HEK293 (cell line): ENCODE measurements around the gene ADAM19.

Experiments
- CTCF ChIA-PET: fragments of 350-600 bp; formaldehyde crosslinking; extraction: SDS; loops from one replicate; lab custom pipeline; 2021; ENCODE audit warnings: antibody characterized with exemption; lab: Yijun Ruan, JAX
- POLR2A ChIA-PET: fragments of 300-600 bp; formaldehyde crosslinking; extraction: SDS; loops from one replicate; lab custom pipeline; 2020; ENCODE audit warnings: antibody characterized with exemption, inconsistent platforms; lab: Yijun Ruan, JAX
- H3K27ac ChIP-seq: fragments of 200-500 bp; sonication (Bioruptor generic); 2 replicates; pipeline ENCODE4 v1.5.1; 2014; ENCODE audit warnings: low read depth, low read length, control low read depth, inconsistent platforms; ENCODE audit errors: extremely low read depth
- H3K36me3 ChIP-seq, 2 experiments: fragments of 200-500 bp in 1 of 2; sonication (Bioruptor generic) in 1 of 2; 1 replicate in 1 of 2; 2 replicates in 1 of 2; pipeline ENCODE4 v1.5.1; 2014 to 2017; ENCODE audit warnings: inconsistent platforms in 2 of 2, low read length in 2 of 2; ENCODE audit not compliant: control insufficient read depth in 2 of 2, insufficient read depth in 1 of 2
- H3K4me1 ChIP-seq: fragments of 200-500 bp; sonication (Bioruptor generic); 2 replicates; pipeline ENCODE4 v1.5.1; 2014; ENCODE audit warnings: mild to moderate bottlenecking, low read length, inconsistent platforms; ENCODE audit not compliant: control insufficient read depth, insufficient read depth
- H3K4me3 ChIP-seq: 2 replicates; pipeline ENCODE4 v1.5.1; 2011; ENCODE audit warnings: low read depth, mild to moderate bottlenecking, control low read depth, low read length, moderate library complexity
- H3K9me3 ChIP-seq: fragments of 200-500 bp; sonication (Bioruptor generic); 2 replicates; pipeline ENCODE4 v1.5.1; 2014; ENCODE audit warnings: low read depth, low read length, inconsistent platforms; ENCODE audit not compliant: control insufficient read depth, insufficient read depth
- HOXC10 ChIP-seq: sonication (generic); formaldehyde crosslinking; IDR thresholded peaks from 2 replicates; pipeline ENCODE4 v1.8.1; 2023; ENCODE audit warnings: mild to moderate bottlenecking, missing genetic modification reagents
- INSM2 ChIP-seq: fragments of 450-650 bp; formaldehyde crosslinking; IDR thresholded peaks from 2 replicates; pipeline ENCODE4 v1.5.1; 2016; ENCODE audit warnings: missing biosample characterization, missing genetic modification characterization
- PBX3 ChIP-seq: sonication (generic); formaldehyde crosslinking; IDR thresholded peaks from 2 replicates; pipeline ENCODE4 v1.8.1; 2022; ENCODE audit warnings: mild to moderate bottlenecking, moderate library complexity, missing genetic modification reagents
- SCRT2 ChIP-seq: fragments of 450-650 bp; formaldehyde crosslinking; IDR thresholded peaks from 2 replicates; pipeline ENCODE4 v1.5.1; 2016; ENCODE audit warnings: missing biosample characterization, missing genetic modification characterization
- WT1 ChIP-seq: fragments of 450-650 bp; formaldehyde crosslinking; IDR thresholded peaks from 2 replicates; pipeline ENCODE4 v1.5.1; 2016; ENCODE audit warnings: missing biosample characterization, missing genetic modification characterization
- ZBTB17 ChIP-seq: fragments of 450-650 bp; formaldehyde crosslinking; IDR thresholded peaks from 2 replicates; pipeline ENCODE4 v1.5.1; 2016; ENCODE audit warnings: missing biosample characterization, missing genetic modification characterization
- ZBTB20 ChIP-seq: fragments of 450-650 bp; formaldehyde crosslinking; IDR thresholded peaks from 2 replicates; pipeline ENCODE4 v1.5.1; 2016; ENCODE audit warnings: missing biosample characterization, missing genetic modification characterization
- ZFP41 ChIP-seq: fragments of 450-650 bp; formaldehyde crosslinking; IDR thresholded peaks from 2 replicates; pipeline ENCODE4 v1.5.1; 2016; ENCODE audit warnings: missing biosample characterization, missing genetic modification characterization, borderline replicate concordance
- ZNF140 ChIP-seq: fragments of 450-650 bp; formaldehyde crosslinking; IDR thresholded peaks from 2 replicates; pipeline ENCODE4 v1.5.1; 2016; ENCODE audit warnings: missing biosample characterization, missing genetic modification characterization
- ZNF148 ChIP-seq: fragments of 450-650 bp; formaldehyde crosslinking; IDR thresholded peaks from 2 replicates; pipeline ENCODE4 v1.5.0; 2017; ENCODE audit warnings: missing biosample characterization, missing genetic modification characterization, borderline replicate concordance
- ZNF202 ChIP-seq: fragments of 450-650 bp; formaldehyde crosslinking; IDR thresholded peaks from 2 replicates; pipeline ENCODE4 v1.5.1; 2016; ENCODE audit warnings: missing biosample characterization, missing genetic modification characterization, borderline replicate concordance
- ZNF223 ChIP-seq: fragments of 450-650 bp; formaldehyde crosslinking; IDR thresholded peaks from 2 replicates; pipeline ENCODE4 v1.5.1; 2016; ENCODE audit warnings: missing biosample characterization, missing genetic modification characterization
- ZNF26 ChIP-seq: fragments of 450-650 bp; formaldehyde crosslinking; IDR thresholded peaks from 2 replicates; pipeline ENCODE4 v1.5.1; 2016; ENCODE audit warnings: missing biosample characterization, missing genetic modification characterization
- ZNF354C ChIP-seq: fragments of 450-650 bp; formaldehyde crosslinking; IDR thresholded peaks from 2 replicates; pipeline ENCODE4 v1.5.1; 2016; ENCODE audit warnings: missing biosample characterization, missing genetic modification characterization, low read depth, borderline replicate concordance
- ZNF398 ChIP-seq: fragments of 450-650 bp; formaldehyde crosslinking; IDR thresholded peaks from 2 replicates; pipeline ENCODE4 v1.5.1; 2017; ENCODE audit warnings: missing biosample characterization, missing genetic modification characterization
- ZNF555 ChIP-seq: fragments of 450-650 bp; formaldehyde crosslinking; conservative IDR thresholded peaks from 2 replicates; pipeline ENCODE4 v1.5.1; 2017; ENCODE audit warnings: missing biosample characterization, mild to moderate bottlenecking, missing genetic modification characterization, inconsistent platforms
- ZNF610 ChIP-seq: fragments of 450-650 bp; formaldehyde crosslinking; IDR thresholded peaks from 2 replicates; pipeline ENCODE4 v1.5.1; 2016; ENCODE audit warnings: missing biosample characterization, missing genetic modification characterization, borderline replicate concordance
- ZNF701 ChIP-seq: fragments of 450-650 bp; formaldehyde crosslinking; IDR thresholded peaks from 2 replicates; pipeline ENCODE4 v1.5.1; 2016; ENCODE audit warnings: missing biosample characterization, missing genetic modification characterization
- ZNF785 ChIP-seq: fragments of 450-650 bp; formaldehyde crosslinking; IDR thresholded peaks from 2 replicates; pipeline ENCODE4 v1.5.1; 2016; ENCODE audit warnings: missing biosample characterization, missing genetic modification characterization

ADAM19 gene

GRCh38 chr5:157481666-157482065 lies 93.9 kb downstream of the ADAM19 start:
- no peaks in the 10 kb centered on the region for H3K9me3 ChIP-seq
- no peak overlapping the region for H3K4me3 ChIP-seq
- no peak for TF ChIP-seq ZNF223 (tag by site-specific recombination)
- TF ChIP-seq ZNF354C (tag by site-specific recombination) = no peak
- no peak for TF ChIP-seq ZNF398 (tag by site-specific recombination)
- TF ChIP-seq ZNF785 = no peak
- TF ChIP-seq INSM2 (tag by site-specific recombination) = no peak
- TF ChIP-seq ZNF26 = no peak
- TF ChIP-seq HOXC10 (CRISPR knock-in tag) = no peak
- TF ChIP-seq ZNF202 (tag by site-specific recombination) = no peak
- TF ChIP-seq ZNF610 = no peak
- no peak for TF ChIP-seq ZFP41 (tag by site-specific recombination)
- no peak overlapping the region for H3K27ac ChIP-seq
- POLR2A ChIA-PET = no interaction called here
- no peaks in the 10 kb centered on the region for H3K4me1 ChIP-seq
- CTCF ChIA-PET = interaction anchor here (1.0 to 2.2 kb wide), 4 partner anchors 10 to 154 kb away, joined by 4 to 12 read pairs (median 8); no protein-coding TSS in a partner anchor
- no peaks in the 10 kb centered on the region for H3K36me3 ChIP-seq

GRCh38 chr5:157481265-157481664 lies 94.3 kb downstream of the ADAM19 start:
- Histone ChIP-seq H3K9me3 (no peaks in the 10 kb centered on the region), H3K27ac (no peak overlapping the region), H3K36me3 (no peaks in the 10 kb centered on the region), H3K4me1 (no peaks in the 10 kb centered on the region), H3K4me3 (no peak overlapping the region)
- POLR2A ChIA-PET = no interaction called here
- CTCF ChIA-PET = interaction anchor here (1.0 to 2.2 kb wide), 5 partner anchors 10 to 153 kb away, joined by 3 to 12 read pairs (median 7); no protein-coding TSS in a partner anchor
- TF ChIP-seq ZNF701 (tag by site-specific recombination) = no peak
- no peak for TF ChIP-seq ZNF555 (tag by site-specific recombination)
- no peak for TF ChIP-seq PBX3 (CRISPR knock-in tag)
- no peak for TF ChIP-seq ZNF148
- no peak for TF ChIP-seq WT1 (tag by site-specific recombination)
- TF ChIP-seq ZBTB20 (tag by site-specific recombination) = no peak
- no peak for TF ChIP-seq ZNF140
- TF ChIP-seq SCRT2 (tag by site-specific recombination) = no peak
- TF ChIP-seq ZBTB17 (tag by site-specific recombination) = no peak
